ENCODE data around the gene CLSTN3. TPM values are rescaled to one million over a fixed set of nuclear protein-coding genes. Genes with fewer than 3 reads are reported as not detected.

Gene CLSTN3
- total and polyA plus RNA-seq, 12 donors: 3.7 to 16.8 (median 6.0) TPM

GRCh38 chr12:7093892-7094291, 36.3 kb upstream of the CLSTN3 start:
- no peak overlapping the region for H3K4me3 ChIP-seq
- peaks cover 0 to 26% (median 16%) of the 10 kb centered on the region in 9 donors for H3K4me1 ChIP-seq
- TF ChIP-seq, protein P1, sequence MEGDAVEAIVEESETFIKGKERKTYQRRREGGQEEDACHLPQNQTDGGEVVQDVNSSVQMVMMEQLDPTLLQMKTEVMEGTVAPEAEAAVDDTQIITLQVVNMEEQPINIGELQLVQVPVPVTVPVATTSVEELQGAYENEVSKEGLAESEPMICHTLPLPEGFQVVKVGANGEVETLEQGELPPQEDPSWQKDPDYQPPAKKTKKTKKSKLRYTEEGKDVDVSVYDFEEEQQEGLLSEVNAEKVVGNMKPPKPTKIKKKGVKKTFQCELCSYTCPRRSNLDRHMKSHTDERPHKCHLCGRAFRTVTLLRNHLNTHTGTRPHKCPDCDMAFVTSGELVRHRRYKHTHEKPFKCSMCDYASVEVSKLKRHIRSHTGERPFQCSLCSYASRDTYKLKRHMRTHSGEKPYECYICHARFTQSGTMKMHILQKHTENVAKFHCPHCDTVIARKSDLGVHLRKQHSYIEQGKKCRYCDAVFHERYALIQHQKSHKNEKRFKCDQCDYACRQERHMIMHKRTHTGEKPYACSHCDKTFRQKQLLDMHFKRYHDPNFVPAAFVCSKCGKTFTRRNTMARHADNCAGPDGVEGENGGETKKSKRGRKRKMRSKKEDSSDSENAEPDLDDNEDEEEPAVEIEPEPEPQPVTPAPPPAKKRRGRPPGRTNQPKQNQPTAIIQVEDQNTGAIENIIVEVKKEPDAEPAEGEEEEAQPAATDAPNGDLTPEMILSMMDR (IDR thresholded peaks at IDR 0.05): no peak
- H3K36me3 ChIP-seq: peaks cover 0 to 35% (median 4%) of the 10 kb centered on the region in 9 donors
- ATAC-seq (no peak), DNase-seq (no peak)
- WGBS, 2 donors: 71 to 80% methylated on average over 10 of the region's 10 CpGs
- no peaks in the 10 kb centered on the region for H3K27me3 ChIP-seq
- no peak overlapping the region for H3K27ac ChIP-seq
- H3K9me3 ChIP-seq: no peaks in the 10 kb centered on the region
- intact Hi-C loops (cut with DNase I): loop anchor here in 8 of 10 donors (2.0 to 10.0 kb wide), 8 partner anchors 25 to 172 kb away; partner anchors contain the start of genes C1S (in 4 of the 8), C12orf57 (in 3 of the 8) and RNU7-1 (in 3 of the 8)

- Histone ChIP-seq H3K27ac (no peak overlapping the region), H3K4me3 (no peak overlapping the region), H3K4me1 (peaks cover 0 to 26% (median 11%) of the 10 kb centered on the region in 9 donors), H3K9me3 (no peaks in the 10 kb centered on the region), H3K27me3 (no peaks in the 10 kb centered on the region), H3K36me3 (peaks cover 0 to 43% (median 0%) of the 10 kb centered on the region in 9 donors)
- TF ChIP-seq, protein P1 (IDR thresholded peaks at IDR 0.05): no peak
- no peak for DNase-seq
- intact Hi-C loops (cut with DNase I): loop anchor here in 3 of 10 donors (5.0 to 10.0 kb wide), 2 partner anchors 34 to 151 kb away; partner anchors contain the start of genes C12orf57 (in 2 of the 3), RNU7-1 (in 2 of the 3) and C1S (in 1 of the 3)
- WGBS, 2 donors: 86 to 87% methylated on average over 26 of the region's 26 CpGs
- no peak for ATAC-seq
These were observed 33.9 kb upstream of the CLSTN3 start for GRCh38 chr12:7096006-7096932.

- Histone ChIP-seq H3K27me3 (no peaks in the 10 kb centered on the region), H3K4me1 (peaks cover 0 to 28% (median 7%) of the 10 kb centered on the region in 9 donors), H3K9me3 (no peaks in the 10 kb centered on the region), H3K36me3 (peaks cover 0 to 50% (median 0%) of the 10 kb centered on the region in 9 donors), H3K4me3 (no peak overlapping the region), H3K27ac (no peak overlapping the region)
- intact Hi-C loops (cut with DNase I): loop anchor here in 3 of 10 donors (5.0 to 10.0 kb wide), 2 partner anchors 35 to 152 kb away; partner anchors contain the start of genes C12orf57 (in 2 of the 3), RNU7-1 (in 2 of the 3) and C1S (in 1 of the 3)
- ATAC-seq (no peak), DNase-seq (no peak)
- TF ChIP-seq, protein P1 (IDR thresholded peaks at IDR 0.05): no peak
- 86 to 87% methylated on average over 19 of the region's 19 CpGs for WGBS, 2 donors
These were observed 33.2 kb upstream of the CLSTN3 start for GRCh38 chr12:7096979-7097378.

GRCh38 chr12:7099290-7099996, 30.7 kb upstream of the CLSTN3 start:
- Histone ChIP-seq H3K4me1 (peaks cover 0 to 24% (median 0%) of the 10 kb centered on the region in 9 donors), H3K27me3 (no peaks in the 10 kb centered on the region), H3K27ac (no peak overlapping the region), H3K36me3 (peaks cover 0 to 69% (median 0%) of the 10 kb centered on the region in 9 donors), H3K4me3 (no peak overlapping the region), H3K9me3 (no peaks in the 10 kb centered on the region)
- intact Hi-C loops (cut with DNase I): loop anchor here in 3 of 10 donors (5.0 to 10.0 kb wide), 2 partner anchors 37 to 155 kb away; partner anchors contain the start of genes C12orf57 (in 2 of the 3), RNU7-1 (in 2 of the 3) and C1S (in 1 of the 3)
- 86 to 87% methylated on average over 9 of the region's 9 CpGs for WGBS, 2 donors
- ATAC-seq (no peak), DNase-seq (no peak)
- TF ChIP-seq, protein P1 (IDR thresholded peaks at IDR 0.05): no peak

Measured in heart right ventricle (tissue), 16 donors.